Fibroblast of villous mesenchyme (primary cell): ENCODE measurements around the gene EIF3K. TPM values are rescaled to one million over a fixed set of nuclear protein-coding genes. Genes with fewer than 3 reads are reported as not detected.

ENCODE experiments used
- DNase-seq: peaks from one replicate; pipeline ENCODE4 v3.0.0-alpha.2; 2010; ENCODE audit warnings: low read depth
- H3K4me3 ChIP-seq: 2 replicates; pipeline ENCODE4 v1.5.1; 2011; ENCODE audit warnings: low read depth, mild to moderate bottlenecking, low read length
- CTCF ChIP-seq: IDR thresholded peaks from 2 replicates; pipeline ENCODE4 v1.5.1; 2012; ENCODE audit warnings: low read depth, mild to moderate bottlenecking, low read length; ENCODE audit not compliant: insufficient read depth
- total RNA-seq: library from RNA; depleted of rRNA; stranded (reverse); fragments of >200 nt; gene quantifications from 2 replicates; pipeline ENCODE4 v1.2.3, GENCODE V29; 2012

EIF3K gene
- total RNA-seq, 1 donor: 152 TPM

GRCh38 chr19:38682195-38682867, 63.3 kb downstream of the EIF3K start:
- H3K4me3 ChIP-seq: no peak overlapping the region
- DNase-seq: no peak
- TF ChIP-seq CTCF: no peak

- no peak overlapping the region for H3K4me3 ChIP-seq
- no peak for TF ChIP-seq CTCF
- no peak for DNase-seq
These were observed 63.9 kb downstream of the EIF3K start for GRCh38 chr19:38682872-38683392.

GRCh38 chr19:38683393-38684077, 64.5 kb downstream of the EIF3K start:
- no peak overlapping the region for H3K4me3 ChIP-seq
- no peak for TF ChIP-seq CTCF
- DNase-seq: peak; percentile 84

GRCh38 chr19:38684078-38684861, 65.3 kb downstream of the EIF3K start:
- H3K4me3 ChIP-seq: no peak overlapping the region
- no peak for TF ChIP-seq CTCF
- peak; percentile 96 for DNase-seq

GRCh38 chr19:38684862-38685665, 66.1 kb downstream of the EIF3K start:
- no peak for TF ChIP-seq CTCF
- no peak for DNase-seq
- H3K4me3 ChIP-seq: no peak overlapping the region
